A549 (cell line): ENCODE measurements around the gene EPS8L2.

Source experiments
- CHD2 ChIP-seq: fragments of 150-350 bp; IDR thresholded peaks from 2 replicates; pipeline ENCODE4 v1.6.1; 2014; ENCODE audit warnings: low read length; ENCODE audit not compliant: partially characterized antibody
- ELK1 ChIP-seq: fragments of 150-350 bp; IDR thresholded peaks from 2 replicates; pipeline ENCODE4 v1.6.1; 2014; ENCODE audit warnings: low read depth, mild to moderate bottlenecking, low read length
- EP300 ChIP-seq, 2 experiments: fragments of >200 bp; sonication (Bioruptor Twin); formaldehyde crosslinking; IDR thresholded peaks; 2 replicates in 1 of 2; 3 replicates in 1 of 2; pipeline ENCODE4 v1.6.1; 2016 to 2017
- HDAC2 ChIP-seq: fragments of 200-600 bp; sonication (generic); IDR thresholded peaks from 2 replicates; pipeline ENCODE4 v1.6.1; 2016
- MAZ ChIP-seq: fragments of 150-350 bp; IDR thresholded peaks from 2 replicates; pipeline ENCODE4 v1.6.1; 2014; ENCODE audit warnings: antibody characterized with exemption, low read depth, low read length, borderline replicate concordance
- PHF8 ChIP-seq: fragments of 200-600 bp; sonication (generic); IDR thresholded peaks from 2 replicates; pipeline ENCODE4 v1.6.1; 2016; ENCODE audit warnings: low read depth, mild to moderate bottlenecking, antibody characterized with exemption, moderate library complexity, borderline replicate concordance
- POLR2A ChIP-seq: IDR thresholded peaks from 2 replicates; pipeline ENCODE4 v1.6.1; 2012; ENCODE audit warnings: mild to moderate bottlenecking, low read length
- RAD21 ChIP-seq, 2 experiments: fragments of >200 bp in 1 of 2; sonication (Bioruptor Twin) in 1 of 2; formaldehyde crosslinking in 1 of 2; IDR thresholded peaks in 1 of 2; conservative IDR thresholded peaks in 1 of 2; 2 replicates in 1 of 2; 3 replicates in 1 of 2; pipeline ENCODE4 v1.6.1; 2012 to 2018; ENCODE audit warnings: inconsistent platforms in 1 of 2
- REST ChIP-seq: fragments of 200-600 bp; sonication (generic); IDR thresholded peaks from 2 replicates; pipeline ENCODE4 v1.6.1; 2016; ENCODE audit warnings: antibody characterized with exemption, mild to moderate bottlenecking, moderate library complexity
- TF ChIP-seq, protein P1 (sequence below): fragments of >200 bp; sonication (Bioruptor Twin); formaldehyde crosslinking; IDR thresholded peaks from 3 replicates; pipeline ENCODE4 v1.5.1; 2016
- TF ChIP-seq, protein P2 (sequence below): fragments of 250-450 bp; sonication (Bioruptor Pico); IDR thresholded peaks from 2 replicates; pipeline ENCODE4 v1.5.0; 2021; ENCODE audit warnings: mild to moderate bottlenecking, moderate library complexity, borderline replicate concordance
- TF ChIP-seq, protein P3 (sequence below): fragments of 450-650 bp; IDR thresholded peaks from 2 replicates; pipeline ENCODE4 v1.6.1; 2014; ENCODE audit warnings: antibody characterized with exemption

DNA sequence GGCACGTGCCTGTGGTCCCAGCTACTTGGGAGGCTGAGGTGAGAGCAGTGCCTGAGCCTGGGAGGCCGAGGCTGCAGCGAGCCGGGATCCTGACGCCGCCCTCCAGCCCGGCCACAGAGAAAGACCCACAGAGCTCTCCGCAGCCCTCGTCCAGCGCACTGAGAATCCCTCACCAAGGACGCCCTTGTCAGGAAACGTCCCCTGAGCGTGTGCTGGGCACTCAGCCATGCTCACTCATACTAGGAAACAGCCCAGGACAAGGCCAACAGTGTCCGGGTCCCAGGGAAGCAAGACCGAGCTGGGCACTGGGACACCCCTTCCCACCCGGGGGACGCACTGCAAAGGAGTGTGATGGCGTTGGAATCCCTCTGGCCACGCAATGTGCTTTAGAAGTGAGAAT is 25.6 kb upstream of the EPS8L2 start:
- no peak for TF ChIP-seq RAD21 (conservative IDR thresholded peaks at IDR 0.05 in 1 of 2, IDR thresholded peaks at IDR 0.05 in 1 of 2)
- TF ChIP-seq, protein P1, sequence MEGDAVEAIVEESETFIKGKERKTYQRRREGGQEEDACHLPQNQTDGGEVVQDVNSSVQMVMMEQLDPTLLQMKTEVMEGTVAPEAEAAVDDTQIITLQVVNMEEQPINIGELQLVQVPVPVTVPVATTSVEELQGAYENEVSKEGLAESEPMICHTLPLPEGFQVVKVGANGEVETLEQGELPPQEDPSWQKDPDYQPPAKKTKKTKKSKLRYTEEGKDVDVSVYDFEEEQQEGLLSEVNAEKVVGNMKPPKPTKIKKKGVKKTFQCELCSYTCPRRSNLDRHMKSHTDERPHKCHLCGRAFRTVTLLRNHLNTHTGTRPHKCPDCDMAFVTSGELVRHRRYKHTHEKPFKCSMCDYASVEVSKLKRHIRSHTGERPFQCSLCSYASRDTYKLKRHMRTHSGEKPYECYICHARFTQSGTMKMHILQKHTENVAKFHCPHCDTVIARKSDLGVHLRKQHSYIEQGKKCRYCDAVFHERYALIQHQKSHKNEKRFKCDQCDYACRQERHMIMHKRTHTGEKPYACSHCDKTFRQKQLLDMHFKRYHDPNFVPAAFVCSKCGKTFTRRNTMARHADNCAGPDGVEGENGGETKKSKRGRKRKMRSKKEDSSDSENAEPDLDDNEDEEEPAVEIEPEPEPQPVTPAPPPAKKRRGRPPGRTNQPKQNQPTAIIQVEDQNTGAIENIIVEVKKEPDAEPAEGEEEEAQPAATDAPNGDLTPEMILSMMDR = no peak
- TF ChIP-seq, protein P2, sequence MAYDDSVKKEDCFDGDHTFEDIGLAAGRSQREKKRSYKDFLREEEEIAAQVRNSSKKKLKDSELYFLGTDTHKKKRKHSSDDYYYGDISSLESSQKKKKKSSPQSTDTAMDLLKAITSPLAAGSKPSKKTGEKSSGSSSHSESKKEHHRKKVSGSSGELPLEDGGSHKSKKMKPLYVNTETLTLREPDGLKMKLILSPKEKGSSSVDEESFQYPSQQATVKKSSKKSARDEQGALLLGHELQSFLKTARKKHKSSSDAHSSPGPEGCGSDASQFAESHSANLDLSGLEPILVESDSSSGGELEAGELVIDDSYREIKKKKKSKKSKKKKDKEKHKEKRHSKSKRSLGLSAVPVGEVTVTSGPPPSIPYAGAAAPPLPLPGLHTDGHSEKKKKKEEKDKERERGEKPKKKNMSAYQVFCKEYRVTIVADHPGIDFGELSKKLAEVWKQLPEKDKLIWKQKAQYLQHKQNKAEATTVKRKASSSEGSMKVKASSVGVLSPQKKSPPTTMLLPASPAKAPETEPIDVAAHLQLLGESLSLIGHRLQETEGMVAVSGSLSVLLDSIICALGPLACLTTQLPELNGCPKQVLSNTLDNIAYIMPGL (CRISPR knock-in tag) = no peak
- no peak for TF ChIP-seq HDAC2
- no peak for TF ChIP-seq ELK1
- no peak for TF ChIP-seq POLR2A
- no peak for TF ChIP-seq MAZ
- TF ChIP-seq REST = no peak
- no peak for TF ChIP-seq CHD2
- TF ChIP-seq PHF8 = no peak
- TF ChIP-seq, protein P3, sequence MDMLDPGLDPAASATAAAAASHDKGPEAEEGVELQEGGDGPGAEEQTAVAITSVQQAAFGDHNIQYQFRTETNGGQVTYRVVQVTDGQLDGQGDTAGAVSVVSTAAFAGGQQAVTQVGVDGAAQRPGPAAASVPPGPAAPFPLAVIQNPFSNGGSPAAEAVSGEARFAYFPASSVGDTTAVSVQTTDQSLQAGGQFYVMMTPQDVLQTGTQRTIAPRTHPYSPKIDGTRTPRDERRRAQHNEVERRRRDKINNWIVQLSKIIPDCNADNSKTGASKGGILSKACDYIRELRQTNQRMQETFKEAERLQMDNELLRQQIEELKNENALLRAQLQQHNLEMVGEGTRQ = no peak
- no peak for TF ChIP-seq EP300 (IDR thresholded peaks at IDR 0.05)
